HepG2 (cell line): ENCODE data around the gene CNNM1. TPM values are rescaled to one million over a fixed set of nuclear protein-coding genes. Genes with fewer than 3 reads are reported as not detected.
A peak's percentile ranks its signal among the peaks of the same experiment; 100 is the strongest.

Source experiments
- CCDC6 ChIP-seq: sonication (generic); formaldehyde crosslinking; IDR thresholded peaks from 2 replicates; pipeline ENCODE4 v1.8.1; 2022; ENCODE audit warnings: mild to moderate bottlenecking, missing genetic modification reagents, moderate library complexity
- CENPX ChIP-seq: sonication (generic); formaldehyde crosslinking; IDR thresholded peaks from 2 replicates; pipeline ENCODE4 v1.9.0; 2021; ENCODE audit warnings: mild to moderate bottlenecking, missing genetic modification reagents, moderate library complexity
- ELF4 ChIP-seq: sonication (generic); formaldehyde crosslinking; IDR thresholded peaks from 2 replicates; pipeline ENCODE4 v1.5.0; 2020; ENCODE audit warnings: missing genetic modification reagents, mild to moderate bottlenecking, moderate library complexity, borderline replicate concordance
- GABPB1 ChIP-seq: IDR thresholded peaks from 2 replicates; pipeline ENCODE4 v1.6.1; 2016; ENCODE audit warnings: mild to moderate bottlenecking, missing genetic modification reagents, moderate library complexity, missing compliant biosample characterization
- GATA4 ChIP-seq: sonication (generic); IDR thresholded peaks from 2 replicates; pipeline ENCODE4 v1.6.1; 2016; ENCODE audit warnings: antibody characterized with exemption, low read depth, borderline replicate concordance
- HDAC6 ChIP-seq: fragments of 200-600 bp; sonication (generic); IDR thresholded peaks from 2 replicates; pipeline ENCODE4 v1.7.0; 2017; ENCODE audit warnings: mild to moderate bottlenecking, antibody characterized with exemption, low read length, low read depth
- HOXA9 ChIP-seq: sonication (generic); formaldehyde crosslinking; IDR thresholded peaks from 2 replicates; pipeline ENCODE4 v1.8.1; 2022; ENCODE audit warnings: missing genetic modification reagents, mild to moderate bottlenecking, moderate library complexity, borderline replicate concordance
- KDM4B ChIP-seq: sonication (generic); formaldehyde crosslinking; IDR thresholded peaks from 2 replicates; pipeline ENCODE4 v1.4.0; 2020; ENCODE audit warnings: missing genetic modification reagents
- KLF16 ChIP-seq, 2 experiments: sonication (generic) in 1 of 2; formaldehyde crosslinking in 1 of 2; IDR thresholded peaks; 2 replicates each; pipeline versions ENCODE4 v1.6.1 to v1.8.0; 2016 to 2023; ENCODE audit warnings: missing genetic modification reagents in 2 of 2, missing compliant biosample characterization in 1 of 2
- NR2C2 ChIP-seq: sonication (generic); formaldehyde crosslinking; IDR thresholded peaks from 2 replicates; pipeline ENCODE4 v1.4.0; 2020; ENCODE audit warnings: missing genetic modification reagents, mild to moderate bottlenecking, moderate library complexity, borderline replicate concordance
- RFX3 ChIP-seq: IDR thresholded peaks from 2 replicates; pipeline ENCODE4 v1.6.1; 2016; ENCODE audit warnings: missing biosample characterization, missing genetic modification reagents
- SAP130 ChIP-seq: IDR thresholded peaks from 2 replicates; pipeline ENCODE4 v1.6.1; 2016; ENCODE audit warnings: low read depth
- TBX3 ChIP-seq: fragments of 450-650 bp; IDR thresholded peaks from 2 replicates; pipeline ENCODE4 v1.6.1; 2017; ENCODE audit warnings: antibody characterized with exemption, mild to moderate bottlenecking, inconsistent platforms, borderline replicate concordance
- TCF12 ChIP-seq, 2 experiments: fragments of 450-650 bp in 1 of 2; sonication (generic) in 1 of 2; formaldehyde crosslinking in 1 of 2; IDR thresholded peaks; 2 replicates each; pipeline versions ENCODE4 v1.6.1 to v1.8.0; 2017 to 2022; ENCODE audit warnings: antibody characterized with exemption in 1 of 2, mild to moderate bottlenecking in 1 of 2, missing genetic modification reagents in 1 of 2, moderate library complexity in 1 of 2
- THYN1 ChIP-seq: sonication (generic); formaldehyde crosslinking; IDR thresholded peaks from 2 replicates; pipeline ENCODE4 v1.8.1; 2023; ENCODE audit warnings: low read depth, mild to moderate bottlenecking, moderate library complexity, missing genetic modification reagents, borderline replicate concordance
- TSC22D2 ChIP-seq: sonication (generic); formaldehyde crosslinking; IDR thresholded peaks from 2 replicates; pipeline ENCODE4 v1.5.1; 2020; ENCODE audit warnings: missing genetic modification reagents, mild to moderate bottlenecking, borderline replicate concordance
- ZFX ChIP-seq: sonication (generic); formaldehyde crosslinking; IDR thresholded peaks from 2 replicates; pipeline ENCODE4 v1.4.0; 2020; ENCODE audit warnings: mild to moderate bottlenecking, low read depth, missing genetic modification reagents, moderate library complexity
- ZNF12 ChIP-seq: sonication (generic); formaldehyde crosslinking; IDR thresholded peaks from 2 replicates; pipeline ENCODE4 v1.5.0; 2020; ENCODE audit warnings: missing genetic modification reagents
- ZNF563 ChIP-seq: sonication (generic); formaldehyde crosslinking; IDR thresholded peaks from 2 replicates; pipeline ENCODE4 v1.8.0; 2022; ENCODE audit warnings: mild to moderate bottlenecking, moderate library complexity, missing genetic modification reagents
- ZNF709 ChIP-seq: sonication (generic); formaldehyde crosslinking; IDR thresholded peaks from 2 replicates; pipeline ENCODE4 v1.5.0; 2020; ENCODE audit warnings: mild to moderate bottlenecking, missing genetic modification reagents
- ZNF781 ChIP-seq: sonication (generic); formaldehyde crosslinking; IDR thresholded peaks from 2 replicates; pipeline ENCODE4 v1.5.1; 2020; ENCODE audit warnings: borderline replicate concordance, mild to moderate bottlenecking, missing genetic modification reagents; ENCODE audit errors: not compliant biosample characterization
- ZNF883 ChIP-seq: sonication (generic); formaldehyde crosslinking; IDR thresholded peaks from 2 replicates; pipeline ENCODE4 v1.5.1; 2020; ENCODE audit warnings: mild to moderate bottlenecking, missing genetic modification reagents; ENCODE audit errors: not compliant biosample characterization
- polyA plus RNA-seq, 8 experiments: library from polyadenylated mRNA; depleted of rRNA in 3 of 8; stranded (reverse) in 7 of 8; unstranded in 1 of 8; fragments of >200 nt; fragmentation: Illumina TruSeq in 4 of 8; extraction: Trizol in 4 of 8; gene quantifications; 2 replicates each; pipeline versions ENCODE4 v1.2.1 to v1.2.3, GENCODE V29; 2011 to 2016; ENCODE audit warnings: low read depth in 4 of 8, missing spikeins in 1 of 8, mixed read lengths in 1 of 8; ENCODE audit not compliant: insufficient read depth in 1 of 8
- total RNA-seq, 5 experiments: library from RNA; depleted of rRNA; stranded (reverse); fragments of >200 nt; fragmentation: Illumina TruSeq; extraction: Trizol; gene quantifications; 2 replicates each; pipeline ENCODE4 v1.2.3, GENCODE V29; 2016; ENCODE audit warnings: low read depth in 1 of 5
- TF ChIP-seq, protein P1 (sequence below): IDR thresholded peaks from 2 replicates; pipeline ENCODE4 v1.4.0; 2020; ENCODE audit warnings: mild to moderate bottlenecking, missing genetic modification reagents
- TF ChIP-seq, protein P2 (sequence below): sonication (generic); formaldehyde crosslinking; IDR thresholded peaks from 2 replicates; pipeline ENCODE4 v1.5.1; 2020; ENCODE audit warnings: missing genetic modification reagents, mild to moderate bottlenecking, borderline replicate concordance

CNNM1 gene
- total and polyA plus RNA-seq, 2 of the 13 experiments (the other 11 are each of a cell fraction or from before 2014, with no cell fraction given), result 4.3 to 9.6 TPM

DNA sequence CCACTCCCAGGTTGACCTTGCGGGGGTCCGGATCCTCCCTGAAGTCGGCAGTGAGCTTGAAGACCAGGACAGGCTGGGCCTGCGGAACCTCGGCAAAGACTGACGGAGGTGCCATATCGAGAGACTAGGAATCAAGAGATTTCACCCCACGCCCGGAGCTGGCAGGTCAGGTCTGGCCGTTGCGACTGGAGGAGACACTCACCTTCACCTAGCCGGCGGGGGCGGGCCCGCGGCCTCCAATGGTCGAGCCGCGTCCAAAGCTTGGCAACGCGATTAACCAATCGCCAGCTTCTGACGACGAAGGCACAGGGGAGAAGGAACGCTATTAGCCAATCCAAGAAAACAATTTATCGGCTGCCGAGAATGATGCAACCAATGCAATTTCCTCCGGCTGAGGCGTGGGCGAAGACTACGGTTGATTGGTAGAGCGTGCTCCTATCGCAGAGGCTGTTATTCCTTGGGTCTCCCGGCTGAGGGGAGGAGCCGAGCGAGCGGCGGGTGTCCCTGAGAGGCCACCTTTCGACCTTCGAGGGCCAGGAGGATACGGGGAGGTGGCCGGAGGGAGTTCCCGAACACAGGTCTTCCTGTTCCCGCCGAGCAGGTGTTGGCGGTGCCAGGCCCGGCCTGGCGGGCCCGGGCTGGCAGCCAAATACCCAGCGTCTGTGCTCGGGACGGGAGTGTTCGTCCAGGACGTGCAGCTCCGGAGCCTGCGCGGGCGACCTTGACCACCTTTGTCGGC, 101.5 kb downstream of the CNNM1 start, which contains the start of gene GOT1 (continued):
- no peak for TF ChIP-seq TCF12 (IDR thresholded peaks at IDR 0.05)
- peak; percentile 84; the same call in 1 of the 2 replicates for TF ChIP-seq TCF12 (CRISPR knock-in tag; IDR thresholded peaks at IDR 0.05)
- peak; percentile 71 for TF ChIP-seq CCDC6
- TF ChIP-seq ZFX (CRISPR knock-in tag), result peak; percentile 75
- no peak for TF ChIP-seq CENPX (CRISPR knock-in tag)
- peak; percentile 78 for TF ChIP-seq GABPB1
- peak; percentile 67; the same call in 1 of the 2 replicates for TF ChIP-seq NR2C2 (CRISPR knock-in tag)
- TF ChIP-seq ZNF12 (CRISPR knock-in tag), result no peak
- TF ChIP-seq, protein P1, sequence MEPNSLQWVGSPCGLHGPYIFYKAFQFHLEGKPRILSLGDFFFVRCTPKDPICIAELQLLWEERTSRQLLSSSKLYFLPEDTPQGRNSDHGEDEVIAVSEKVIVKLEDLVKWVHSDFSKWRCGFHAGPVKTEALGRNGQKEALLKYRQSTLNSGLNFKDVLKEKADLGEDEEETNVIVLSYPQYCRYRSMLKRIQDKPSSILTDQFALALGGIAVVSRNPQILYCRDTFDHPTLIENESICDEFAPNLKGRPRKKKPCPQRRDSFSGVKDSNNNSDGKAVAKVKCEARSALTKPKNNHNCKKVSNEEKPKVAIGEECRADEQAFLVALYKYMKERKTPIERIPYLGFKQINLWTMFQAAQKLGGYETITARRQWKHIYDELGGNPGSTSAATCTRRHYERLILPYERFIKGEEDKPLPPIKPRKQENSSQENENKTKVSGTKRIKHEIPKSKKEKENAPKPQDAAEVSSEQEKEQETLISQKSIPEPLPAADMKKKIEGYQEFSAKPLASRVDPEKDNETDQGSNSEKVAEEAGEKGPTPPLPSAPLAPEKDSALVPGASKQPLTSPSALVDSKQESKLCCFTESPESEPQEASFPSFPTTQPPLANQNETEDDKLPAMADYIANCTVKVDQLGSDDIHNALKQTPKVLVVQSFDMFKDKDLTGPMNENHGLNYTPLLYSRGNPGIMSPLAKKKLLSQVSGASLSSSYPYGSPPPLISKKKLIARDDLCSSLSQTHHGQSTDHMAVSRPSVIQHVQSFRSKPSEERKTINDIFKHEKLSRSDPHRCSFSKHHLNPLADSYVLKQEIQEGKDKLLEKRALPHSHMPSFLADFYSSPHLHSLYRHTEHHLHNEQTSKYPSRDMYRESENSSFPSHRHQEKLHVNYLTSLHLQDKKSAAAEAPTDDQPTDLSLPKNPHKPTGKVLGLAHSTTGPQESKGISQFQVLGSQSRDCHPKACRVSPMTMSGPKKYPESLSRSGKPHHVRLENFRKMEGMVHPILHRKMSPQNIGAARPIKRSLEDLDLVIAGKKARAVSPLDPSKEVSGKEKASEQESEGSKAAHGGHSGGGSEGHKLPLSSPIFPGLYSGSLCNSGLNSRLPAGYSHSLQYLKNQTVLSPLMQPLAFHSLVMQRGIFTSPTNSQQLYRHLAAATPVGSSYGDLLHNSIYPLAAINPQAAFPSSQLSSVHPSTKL (CRISPR knock-in tag), result 0 out of 2 replicates have a peak, but pooled peaks have one; percentile 25
- TF ChIP-seq KDM4B (CRISPR knock-in tag), result 0 out of 2 replicates have a peak, but pooled peaks have one; percentile 13
- no peak for TF ChIP-seq TSC22D2 (CRISPR knock-in tag)
- TF ChIP-seq ZNF781, result no peak
- TF ChIP-seq ZNF563 (CRISPR knock-in tag), result 0 out of 2 replicates have a peak, but pooled peaks have one; percentile 47
- peak; percentile 88 for TF ChIP-seq SAP130
- TF ChIP-seq HDAC6, result no peak
- TF ChIP-seq ZNF709 (CRISPR knock-in tag), result no peak
- no peak for TF ChIP-seq RFX3 (CRISPR knock-in tag)
- TF ChIP-seq, protein P2, sequence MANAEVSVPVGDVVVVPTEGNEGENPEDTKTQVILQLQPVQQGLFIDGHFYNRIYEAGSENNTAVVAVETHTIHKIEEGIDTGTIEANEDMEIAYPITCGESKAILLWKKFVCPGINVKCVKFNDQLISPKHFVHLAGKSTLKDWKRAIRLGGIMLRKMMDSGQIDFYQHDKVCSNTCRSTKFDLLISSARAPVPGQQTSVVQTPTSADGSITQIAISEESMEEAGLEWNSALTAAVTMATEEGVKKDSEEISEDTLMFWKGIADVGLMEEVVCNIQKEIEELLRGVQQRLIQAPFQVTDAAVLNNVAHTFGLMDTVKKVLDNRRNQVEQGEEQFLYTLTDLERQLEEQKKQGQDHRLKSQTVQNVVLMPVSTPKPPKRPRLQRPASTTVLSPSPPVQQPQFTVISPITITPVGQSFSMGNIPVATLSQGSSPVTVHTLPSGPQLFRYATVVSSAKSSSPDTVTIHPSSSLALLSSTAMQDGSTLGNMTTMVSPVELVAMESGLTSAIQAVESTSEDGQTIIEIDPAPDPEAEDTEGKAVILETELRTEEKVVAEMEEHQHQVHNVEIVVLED, result no peak; the same call in 1 of the 2 replicates
- TF ChIP-seq GATA4, result peak; percentile 42; the same call in 1 of the 2 replicates
- no peak for TF ChIP-seq THYN1
- peak in 1 of 2 experiments; percentile 63; a peak in 2 of 4 replicates for TF ChIP-seq KLF16 (CRISPR knock-in tag; IDR thresholded peaks at IDR 0.05)
- peak; percentile 12; the same call in 1 of the 2 replicates for TF ChIP-seq TBX3
- peak; percentile 79; the same call in 1 of the 2 replicates for TF ChIP-seq HOXA9 (CRISPR knock-in tag)
- TF ChIP-seq ELF4 (CRISPR knock-in tag), result no peak
- TF ChIP-seq ZNF883, result no peak
